HT-29 (cell line): ENCODE measurements around the gene OR2J3. TPM values are rescaled to one million over a fixed set of nuclear protein-coding genes. Genes with fewer than 3 reads are reported as not detected.
"Not testable (repeated sequence)": the region's sequence is repeated elsewhere in the genome, so short reads cannot be mapped to it uniquely, and the experiment has no call there.

Experiments used
- DNase-seq: peaks from one replicate; pipeline ENCODE4 v3.0.0-alpha.2; 2015; ENCODE audit warnings: low spot score
- total RNA-seq: library from RNA; depleted of rRNA; stranded (reverse); fragments of >200 nt; shearing (Covaris generic); gene quantifications from 2 replicates; pipeline ENCODE4 v1.2.3, GENCODE V29; 2014; rRNA removed

Gene OR2J3
- total RNA-seq, result not detected in 2 replicates

GRCh38 chr6:29107758-29108157 is at the start of gene OR2J3:
TSS of gene OR2J3 (plus strand) at chr6:29108058. CDS start at chr6:29111891, 3,833 bp downstream.
- no peak for DNase-seq

GRCh38 chr6:29071831-29072723 is 35.8 kb upstream of the OR2J3 start:
- DNase-seq, result peak; percentile 62

- DNase-seq, result no peak
These were observed 28.7 kb upstream of the OR2J3 start for GRCh38 chr6:29079203-29079602.

- DNase-seq, result no peak
These were observed 26.5 kb upstream of the OR2J3 start for GRCh38 chr6:29081312-29081711.

- DNase-seq, result no peak
These were observed 25.4 kb upstream of the OR2J3 start for GRCh38 chr6:29082457-29082856.

GRCh38 chr6:29087213-29087612 is 20.6 kb upstream of the OR2J3 start, which contains the start of gene OR2B3:
TSS of gene OR2B3 (minus strand) at chr6:29087313. CDS start at chr6:29087248, 65 bp downstream.
- DNase-seq, result no peak

GRCh38 chr6:29092957-29093356 is 14.9 kb upstream of the OR2J3 start:
- no peak for DNase-seq

- DNase-seq, result no peak
These were observed 10.1 kb upstream of the OR2J3 start for GRCh38 chr6:29097803-29098202.

GRCh38 chr6:29099190-29099589 is 8.7 kb upstream of the OR2J3 start, which contains the start of gene OR2J1:
TSS of gene OR2J1 (plus strand) at chr6:29099490. CDS start at chr6:29100943, 1,453 bp downstream.
- DNase-seq, result no peak

GRCh38 chr6:29112135-29112534 is 4.3 kb downstream of the OR2J3 start:
- DNase-seq, result peak; percentile 31

- not testable (repeated sequence) for DNase-seq
These were observed 7.1 kb downstream of the OR2J3 start for GRCh38 chr6:29114964-29115363.

- no peak for DNase-seq
These were observed 21.6 kb downstream of the OR2J3 start for GRCh38 chr6:29129326-29130012.

- no peak for DNase-seq
These were observed 22.8 kb downstream of the OR2J3 start for GRCh38 chr6:29130644-29131043.

GRCh38 chr6:29131691-29132090 is 23.8 kb downstream of the OR2J3 start:
- DNase-seq, result no peak

- DNase-seq, result no peak
These were observed 29.9 kb downstream of the OR2J3 start for GRCh38 chr6:29137724-29138123.

GRCh38 chr6:29141606-29142005 is 33.7 kb downstream of the OR2J3 start:
- DNase-seq, result no peak

- no peak for DNase-seq
These were observed 34.5 kb downstream of the OR2J3 start for GRCh38 chr6:29142309-29142708.

GRCh38 chr6:29146179-29146578 is 38.3 kb downstream of the OR2J3 start:
- DNase-seq, result no peak

GRCh38 chr6:29147074-29147473 is 39.2 kb downstream of the OR2J3 start:
- no peak for DNase-seq

GRCh38 chr6:29149444-29149843 is 41.6 kb downstream of the OR2J3 start:
- not testable (repeated sequence) for DNase-seq

GRCh38 chr6:29153083-29153482 is 45.2 kb downstream of the OR2J3 start:
- DNase-seq, result no peak

GRCh38 chr6:29155182-29155581 is 47.3 kb downstream of the OR2J3 start:
- not testable (repeated sequence) for DNase-seq
